Eye (tissue), 1 donor: Measurements from ENCODE around the gene XKR7.
"Not testable (repeated sequence)": the region's sequence is repeated elsewhere in the genome, so short reads cannot be mapped to it uniquely, and the experiment has no call there.

Experiments used
- DNase-seq: peaks from one replicate; pipeline ENCODE4 v3.0.0-alpha.2; 2015

The XKR7 gene

DNA sequence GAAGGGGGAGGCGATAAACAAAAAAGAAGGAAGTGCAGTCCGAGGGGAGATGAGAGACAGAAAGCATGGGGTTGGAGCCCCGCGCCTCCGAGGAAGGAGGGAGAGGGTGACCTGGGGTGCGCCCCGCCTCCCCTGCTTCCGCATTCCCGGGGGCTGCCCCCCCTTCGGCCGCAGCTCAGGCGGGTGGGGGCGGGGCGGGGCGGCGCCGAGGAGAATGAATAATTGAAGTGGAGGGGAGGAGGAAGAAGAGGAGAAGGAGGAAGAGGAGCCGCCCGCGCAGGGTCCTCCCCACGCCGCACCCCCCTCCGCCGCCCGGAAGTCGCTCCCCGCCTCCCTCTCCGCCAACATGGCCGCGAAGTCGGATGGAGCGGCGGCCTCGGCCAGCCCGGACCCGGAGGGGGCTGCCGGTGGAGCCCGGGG, at the start of gene XKR7:
TSS of gene XKR7 (plus strand) at position 322 of the 420 bp plus-strand sequence. CDS start at position 347, 25 bp downstream.
- peak; percentile 69 for DNase-seq

DNA sequence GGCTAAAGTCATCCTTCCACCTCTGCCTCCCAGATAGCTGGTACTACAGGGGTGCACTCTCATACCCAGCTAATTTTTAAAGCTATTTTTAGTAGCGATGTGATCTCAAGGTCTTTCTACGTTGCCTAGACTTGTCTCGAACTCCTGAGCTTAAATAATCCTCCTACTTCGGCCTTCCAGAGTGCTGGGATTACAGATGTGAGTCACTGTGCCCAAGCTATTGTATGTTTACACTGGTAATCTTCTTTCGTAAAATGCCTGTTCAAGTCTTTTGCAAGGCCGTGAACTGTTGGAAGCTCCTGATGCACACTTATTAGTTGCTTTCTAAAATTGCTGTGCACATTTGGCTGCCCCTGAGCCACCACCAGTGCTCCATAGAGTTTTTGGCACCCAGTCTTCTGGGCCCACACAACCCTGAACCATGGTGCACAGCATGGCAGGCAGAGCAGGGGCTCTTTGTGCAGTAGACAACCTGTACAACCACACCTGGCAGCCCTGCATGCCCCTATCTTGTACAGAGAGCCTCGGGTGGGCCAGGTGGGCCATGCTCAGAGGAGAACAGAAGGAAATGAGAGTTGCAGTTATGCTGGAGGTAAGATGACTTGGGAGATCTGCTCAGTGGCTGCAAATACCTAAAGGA, 49.4 kb upstream of the XKR7 start:
- DNase-seq, result no peak

- no peak for DNase-seq
These were observed 48.4 kb upstream of the XKR7 start for GRCh38 chr20:31919410-31920155.

DNA sequence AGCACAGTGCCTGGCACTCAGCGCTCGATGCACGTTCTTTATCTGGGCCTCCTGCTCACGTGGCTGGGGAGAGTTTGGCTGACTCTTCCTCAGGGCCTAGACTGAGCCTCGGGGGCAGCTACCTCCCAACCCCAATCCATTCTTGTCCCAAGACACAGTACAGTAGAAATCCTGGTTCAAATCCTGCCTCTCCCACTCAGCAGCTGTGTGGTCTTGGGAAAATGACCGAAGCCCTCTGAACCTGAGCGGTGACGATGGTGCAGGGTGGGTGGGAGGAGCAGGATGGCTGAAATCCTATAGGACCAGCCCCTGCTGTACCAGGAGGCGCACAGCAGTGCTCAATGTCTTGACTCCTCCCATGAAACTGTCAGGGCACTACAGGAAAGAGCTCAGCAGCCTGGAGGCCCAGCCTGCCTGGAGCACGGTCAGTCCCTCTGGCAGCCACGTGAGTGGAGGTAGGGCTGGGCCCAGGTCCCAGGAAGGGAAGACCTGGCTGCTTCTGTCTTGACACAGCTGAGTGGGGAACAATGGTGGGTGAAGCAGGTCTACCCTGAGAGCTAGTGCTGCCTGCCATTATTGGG, 47.6 kb upstream of the XKR7 start:
- DNase-seq, result no peak

DNA sequence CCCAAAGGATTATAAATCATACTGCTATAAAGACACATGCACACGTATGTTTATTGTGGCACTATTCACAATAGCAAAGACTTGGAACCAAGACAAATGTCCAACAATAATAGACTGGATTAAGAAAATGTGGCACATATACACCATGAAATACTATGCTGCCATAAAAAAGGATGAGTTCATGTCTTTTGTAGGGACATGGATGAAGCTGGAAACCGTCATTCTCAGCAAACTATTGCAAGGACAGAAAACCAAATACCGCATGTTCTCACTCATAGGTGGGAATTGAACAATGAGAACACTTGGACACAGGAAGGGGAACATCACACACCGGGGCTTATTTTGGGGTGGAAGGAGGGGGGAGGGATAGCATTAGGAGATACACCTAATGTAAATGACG, 46.5 kb upstream of the XKR7 start:
- not testable (repeated sequence) for DNase-seq

- DNase-seq, result no peak
These were observed 45.8 kb upstream of the XKR7 start for GRCh38 chr20:31922181-31922580.

DNA sequence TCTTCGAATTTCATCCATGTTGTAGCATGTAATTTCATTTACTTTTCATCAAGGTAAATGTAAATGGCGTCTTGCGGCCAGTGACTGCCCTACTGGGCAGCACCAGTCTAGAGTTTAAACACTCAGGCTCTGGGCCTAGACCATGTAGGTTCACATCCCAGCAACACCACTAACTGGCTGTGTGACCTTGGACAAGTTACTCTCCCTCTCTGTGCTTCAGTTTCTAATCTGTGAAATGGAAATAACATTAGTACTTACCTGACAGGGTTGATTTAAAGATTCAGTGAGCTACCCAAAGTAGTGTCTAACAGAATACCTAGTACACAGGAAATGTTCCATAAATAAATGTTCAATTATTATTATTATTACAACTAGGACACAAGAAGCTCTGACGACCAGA, 45.4 kb upstream of the XKR7 start:
- DNase-seq, result no peak

- peak; percentile 13 for DNase-seq
These were observed 44.3 kb upstream of the XKR7 start for GRCh38 chr20:31923388-31924331.

- no peak for DNase-seq
These were observed 43.4 kb upstream of the XKR7 start for GRCh38 chr20:31924561-31924960.

- DNase-seq, result no peak
These were observed 42.3 kb upstream of the XKR7 start for GRCh38 chr20:31925631-31926030.

- no peak for DNase-seq
These were observed 41.5 kb upstream of the XKR7 start for GRCh38 chr20:31926493-31926892.

- no peak for DNase-seq
These were observed 40.3 kb upstream of the XKR7 start for GRCh38 chr20:31927627-31928159.

DNA sequence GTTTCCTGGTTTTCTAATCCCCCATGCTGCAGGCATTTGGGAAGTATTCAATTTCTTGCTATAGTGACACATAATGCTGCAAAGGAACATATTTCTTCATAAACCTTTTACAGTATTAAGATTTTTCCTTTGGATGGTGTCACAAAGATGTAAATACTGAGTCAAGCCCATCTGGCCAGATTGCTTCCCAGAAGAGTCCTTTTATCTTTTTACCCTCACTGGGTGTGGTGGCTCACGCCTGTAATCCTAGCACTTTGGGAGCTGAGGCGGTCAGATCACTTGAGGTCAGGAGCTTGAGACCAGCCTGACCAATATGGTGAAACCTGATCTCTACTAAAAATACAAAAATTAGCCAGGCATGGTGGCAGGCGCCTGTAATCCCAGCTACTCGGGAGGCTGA, 38.3 kb upstream of the XKR7 start:
- not testable (repeated sequence) for DNase-seq

- no peak for DNase-seq
These were observed 37.2 kb upstream of the XKR7 start for GRCh38 chr20:31930779-31931178.

GRCh38 chr20:31933698-31934097, 34.3 kb upstream of the XKR7 start:
- no peak for DNase-seq

DNA sequence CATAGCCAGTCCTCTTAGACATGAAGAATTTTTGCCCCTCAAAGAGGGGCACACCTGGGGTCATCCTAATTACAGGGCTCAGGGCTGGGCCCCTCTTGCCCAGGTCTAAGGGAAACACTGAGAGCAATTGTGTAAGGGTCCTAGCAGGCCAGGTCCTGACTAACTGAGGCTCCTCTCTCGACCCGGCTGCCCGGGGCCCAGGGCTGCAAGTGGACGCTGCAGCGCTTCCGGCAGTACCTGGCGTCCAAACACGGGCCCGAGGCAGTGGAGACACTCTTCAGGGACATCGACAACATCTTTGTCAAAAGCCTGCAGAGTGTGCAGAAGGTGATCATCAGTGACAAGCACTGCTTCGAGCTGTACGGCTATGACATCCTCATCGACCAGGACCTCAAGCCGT, 33.5 kb upstream of the XKR7 start:
- no peak for DNase-seq

GRCh38 chr20:31934968-31935764, 32.8 kb upstream of the XKR7 start:
- DNase-seq, result peak; percentile 23

GRCh38 chr20:31936420-31936819, 31.5 kb upstream of the XKR7 start:
- DNase-seq, result no peak

GRCh38 chr20:31937820-31938219, 30.1 kb upstream of the XKR7 start:
- no peak for DNase-seq

DNA sequence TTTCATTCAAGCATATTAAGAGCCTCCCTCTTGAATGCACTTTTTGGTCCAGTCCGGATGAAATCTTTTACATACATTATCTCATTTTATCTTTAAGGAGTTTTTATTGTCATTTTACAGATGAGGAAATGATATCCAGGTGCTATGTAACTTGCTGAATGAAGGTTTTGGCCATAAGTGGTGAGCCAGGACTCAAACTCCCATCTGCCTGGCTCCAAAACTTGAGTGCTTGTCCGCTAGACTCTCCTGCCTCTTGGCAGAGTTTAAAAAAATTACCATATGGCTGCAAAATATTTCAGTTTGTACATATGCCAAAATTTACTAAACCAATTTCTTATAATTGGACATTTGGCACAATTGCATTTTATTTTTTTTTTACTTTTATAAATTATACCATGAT, 28.3 kb upstream of the XKR7 start:
- no peak for DNase-seq

- DNase-seq, result no peak
These were observed 24.9 kb upstream of the XKR7 start for GRCh38 chr20:31943052-31943471.

GRCh38 chr20:31945319-31945718, 22.6 kb upstream of the XKR7 start:
- DNase-seq, result no peak
